Lower lobe of right lung (tissue), 2 donors: ENCODE measurements around the gene ITGB7. TPM values are rescaled to one million over a fixed set of nuclear protein-coding genes. Genes with fewer than 3 reads are reported as not detected.
A peak's percentile ranks its signal among the peaks of the same experiment; 100 is the strongest.

Experiments
- ATAC-seq, 2 donors: fragments of 200-7000 bp; cut with Tn5 transposase; one replicate each; pipeline ENCODE4 v1.9.1; 2020 to 2022; ENCODE audit warnings: mild to moderate bottlenecking in 2 of 2, moderate library complexity in 2 of 2
- DNase-seq: peaks from one replicate; pipeline ENCODE4 v3.0.0-alpha.2; 2020
- H3K27ac ChIP-seq: fragments of 200-600 bp; one replicate; pipeline ENCODE4 v1.8.0; 2022
- H3K27me3 ChIP-seq: fragments of 200-600 bp; one replicate; pipeline ENCODE4 v1.8.0; 2022; ENCODE audit warnings: low read depth
- H3K36me3 ChIP-seq: fragments of 200-600 bp; one replicate; pipeline ENCODE4 v1.8.0; 2022; ENCODE audit warnings: mild to moderate bottlenecking
- H3K4me1 ChIP-seq: fragments of 200-600 bp; one replicate; pipeline ENCODE4 v1.8.0; 2022
- H3K4me3 ChIP-seq: fragments of 200-600 bp; one replicate; pipeline ENCODE4 v1.8.0; 2022; ENCODE audit warnings: mild to moderate bottlenecking
- H3K9me3 ChIP-seq: fragments of 200-600 bp; one replicate; pipeline ENCODE4 v1.8.0; 2022
- intact Hi-C: fragments of 100-400 bp; cut with DNase I; formaldehyde crosslinking; loops from one replicate; pipeline ENCODE4 v1.11.0; 2022
- total RNA-seq: library from RNA; stranded (reverse); fragmentation: NEBNext Ultra II Directional; extraction: Animal tissue kit (Norgen Biotek cat#: 25700); gene quantifications from one replicate; pipeline ENCODE4 v1.2.1, GENCODE V29; 2021
- TF ChIP-seq, protein P1 (sequence below): fragments of 200-600 bp; IDR thresholded peaks from one replicate; pipeline ENCODE4 v1.8.0; 2022; ENCODE audit warnings: antibody characterized with exemption, mild to moderate bottlenecking
- donor health status: DM: no; HTN: yes; CAD: no; lungs with severe emphysema.

The ITGB7 gene
- total RNA-seq, 1 donor from 2014 or later = 9.7 TPM

- DNase-seq (no peak), ATAC-seq (no peak)
These were observed 45.7 kb downstream of the ITGB7 start for GRCh38 chr12:53161119-53161911.

DNA sequence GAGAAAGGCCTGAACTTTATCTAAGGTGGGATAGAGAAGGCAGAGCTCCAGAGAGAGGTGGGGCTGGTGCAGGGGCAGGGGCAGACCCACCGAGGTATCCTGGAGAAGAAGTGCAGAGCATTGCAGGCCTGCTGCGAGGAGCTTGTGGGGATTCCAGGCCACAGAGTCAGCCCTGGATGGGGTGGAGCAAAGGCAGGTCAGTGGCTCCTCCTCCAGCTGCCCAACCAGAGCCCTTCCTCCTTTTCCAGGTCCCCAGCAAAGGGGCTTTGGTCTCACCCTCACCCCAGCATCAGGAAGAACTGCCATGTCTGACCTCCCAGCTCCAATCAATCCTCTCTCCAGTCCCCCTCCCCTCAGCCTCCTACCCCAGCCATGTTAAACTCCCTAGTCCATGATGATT, 46.4 kb downstream of the ITGB7 start:
- DNase-seq (no peak), ATAC-seq (no peak)
- Histone ChIP-seq H3K4me3 (no peak overlapping the region), H3K9me3 (no peaks in the 10 kb centered on the region), H3K27ac (no peak overlapping the region), H3K4me1 (no peaks in the 10 kb centered on the region), H3K27me3 (no peaks in the 10 kb centered on the region), H3K36me3 (no peaks in the 10 kb centered on the region)
- TF ChIP-seq, protein P1, sequence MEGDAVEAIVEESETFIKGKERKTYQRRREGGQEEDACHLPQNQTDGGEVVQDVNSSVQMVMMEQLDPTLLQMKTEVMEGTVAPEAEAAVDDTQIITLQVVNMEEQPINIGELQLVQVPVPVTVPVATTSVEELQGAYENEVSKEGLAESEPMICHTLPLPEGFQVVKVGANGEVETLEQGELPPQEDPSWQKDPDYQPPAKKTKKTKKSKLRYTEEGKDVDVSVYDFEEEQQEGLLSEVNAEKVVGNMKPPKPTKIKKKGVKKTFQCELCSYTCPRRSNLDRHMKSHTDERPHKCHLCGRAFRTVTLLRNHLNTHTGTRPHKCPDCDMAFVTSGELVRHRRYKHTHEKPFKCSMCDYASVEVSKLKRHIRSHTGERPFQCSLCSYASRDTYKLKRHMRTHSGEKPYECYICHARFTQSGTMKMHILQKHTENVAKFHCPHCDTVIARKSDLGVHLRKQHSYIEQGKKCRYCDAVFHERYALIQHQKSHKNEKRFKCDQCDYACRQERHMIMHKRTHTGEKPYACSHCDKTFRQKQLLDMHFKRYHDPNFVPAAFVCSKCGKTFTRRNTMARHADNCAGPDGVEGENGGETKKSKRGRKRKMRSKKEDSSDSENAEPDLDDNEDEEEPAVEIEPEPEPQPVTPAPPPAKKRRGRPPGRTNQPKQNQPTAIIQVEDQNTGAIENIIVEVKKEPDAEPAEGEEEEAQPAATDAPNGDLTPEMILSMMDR = no peak
- intact Hi-C loops = no loop called here

More at GRCh38 chr12:53161119-53161911, 45.7 kb downstream of the ITGB7 start:
- Histone ChIP-seq H3K27ac (no peak overlapping the region), H3K27me3 (no peaks in the 10 kb centered on the region), H3K4me1 (no peaks in the 10 kb centered on the region), H3K36me3 (no peaks in the 10 kb centered on the region), H3K9me3 (no peaks in the 10 kb centered on the region), H3K4me3 (no peak overlapping the region)
- intact Hi-C loops = no loop called here
- TF ChIP-seq, protein P1 = no peak

DNA sequence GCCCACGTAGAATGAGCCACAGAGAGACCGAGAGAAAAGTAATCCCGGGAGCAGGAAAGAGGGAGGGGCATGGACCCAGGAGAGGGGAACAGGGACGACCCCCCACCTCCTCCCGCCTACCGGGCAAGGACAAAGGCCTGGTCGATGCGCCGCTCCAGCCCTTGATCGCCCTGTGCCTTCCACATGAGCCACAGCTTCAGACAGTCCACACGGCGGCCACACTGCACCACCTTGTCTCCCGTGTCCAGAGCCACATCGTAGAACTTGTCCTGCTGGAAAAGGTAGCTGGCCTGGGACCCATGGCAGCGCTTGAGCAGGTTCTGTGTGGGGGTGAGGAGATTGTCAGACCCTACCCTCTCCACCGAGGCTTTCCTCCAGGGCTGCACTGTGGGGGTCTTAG, 47.1 kb downstream of the ITGB7 start:
- no peaks in the 10 kb centered on the region for H3K36me3 ChIP-seq
- H3K27me3 ChIP-seq = no peaks in the 10 kb centered on the region
- no peak for DNase-seq
- intact Hi-C loops = no loop called here
- no peak overlapping the region for H3K27ac ChIP-seq
- no peaks in the 10 kb centered on the region for H3K4me1 ChIP-seq
- no peak overlapping the region for H3K4me3 ChIP-seq
- H3K9me3 ChIP-seq = no peaks in the 10 kb centered on the region
- TF ChIP-seq, protein P1 = no peak
- peak in 1 of 2 donors; percentile 7 for ATAC-seq

GRCh38 chr12:53159195-53159839, 47.7 kb downstream of the ITGB7 start:
- Histone ChIP-seq H3K27me3 (no peaks in the 10 kb centered on the region), H3K9me3 (no peaks in the 10 kb centered on the region), H3K36me3 (no peaks in the 10 kb centered on the region), H3K4me3 (no peak overlapping the region), H3K27ac (no peak overlapping the region), H3K4me1 (no peaks in the 10 kb centered on the region)
- intact Hi-C loops = no loop called here
- TF ChIP-seq, protein P1 = peak; percentile 95
- peak; percentile 86 for DNase-seq
- ATAC-seq = peak; percentile 91 to 92

DNA sequence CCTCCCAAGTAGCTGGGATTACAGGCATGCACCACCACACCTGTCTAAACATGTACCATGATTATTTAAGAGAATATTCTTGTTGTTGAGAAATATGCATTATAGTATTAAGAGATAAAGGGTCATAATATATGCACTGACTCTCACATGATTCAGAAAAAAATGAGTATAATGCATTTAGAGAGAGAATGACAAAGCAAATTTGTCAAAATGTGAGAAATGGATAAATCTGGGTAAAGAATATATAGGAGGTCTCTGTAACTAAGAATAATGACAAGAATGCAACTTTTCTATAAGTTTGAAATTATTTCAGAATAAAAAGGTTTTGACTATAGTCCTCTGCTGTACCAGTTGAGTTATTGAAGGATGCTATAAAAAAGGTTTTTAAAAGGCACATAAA, 54.7 kb downstream of the ITGB7 start:
- ATAC-seq (no peak), DNase-seq (no peak)
- no peaks in the 10 kb centered on the region for H3K27me3 ChIP-seq
- TF ChIP-seq, protein P1 = no peak
- H3K4me3 ChIP-seq = no peak overlapping the region
- intact Hi-C loops = no loop called here
- no peak overlapping the region for H3K27ac ChIP-seq
- no peaks in the 10 kb centered on the region for H3K9me3 ChIP-seq
- H3K4me1 ChIP-seq = no peaks in the 10 kb centered on the region
- no peaks in the 10 kb centered on the region for H3K36me3 ChIP-seq
